GM21390 (cell line): ENCODE data around the gene GABBR1.

ENCODE experiments used
- ATAC-seq: cut with Tn5 transposase; IDR thresholded peaks from one replicate; pipeline ENCODE4 v1.9.1; 2021; ENCODE audit not compliant: unreplicated experiment

The GABBR1 gene

DNA sequence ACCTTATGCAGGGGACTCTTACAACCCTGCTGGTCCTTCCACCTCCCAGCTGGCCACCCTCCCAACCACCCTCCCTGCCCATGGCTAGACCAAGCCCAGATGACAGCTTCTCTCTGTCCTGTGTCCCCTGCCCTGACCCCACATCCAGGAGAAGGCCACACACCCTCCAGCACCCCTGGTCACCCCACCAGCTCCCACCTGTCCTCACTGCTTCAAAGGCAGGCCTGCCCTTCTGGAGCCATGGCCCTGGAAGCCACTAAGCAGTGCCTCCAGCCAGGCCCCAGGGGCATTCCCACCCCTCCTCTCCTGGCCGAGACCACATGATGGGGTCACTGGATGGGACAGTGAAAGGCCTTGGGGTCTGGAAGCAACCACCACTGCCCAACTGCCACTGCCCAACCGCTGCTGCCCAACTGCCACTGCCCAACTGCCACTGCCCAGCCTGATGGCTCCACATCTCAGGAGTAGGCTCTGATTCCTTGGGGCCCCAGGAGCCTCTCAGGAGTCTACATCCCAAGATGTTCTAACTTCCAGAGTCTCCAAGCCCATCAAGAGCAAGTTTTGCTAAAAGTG is 103.9 kb downstream of the GABBR1 start:
- no peak for ATAC-seq

- no peak for ATAC-seq
These were observed 104.6 kb downstream of the GABBR1 start for GRCh38 chr6:29528300-29528931.

GRCh38 chr6:29527564-29527963 is 105.4 kb downstream of the GABBR1 start:
- ATAC-seq, result no peak

- no peak for ATAC-seq
These were observed 105.9 kb downstream of the GABBR1 start for GRCh38 chr6:29527126-29527525.

DNA sequence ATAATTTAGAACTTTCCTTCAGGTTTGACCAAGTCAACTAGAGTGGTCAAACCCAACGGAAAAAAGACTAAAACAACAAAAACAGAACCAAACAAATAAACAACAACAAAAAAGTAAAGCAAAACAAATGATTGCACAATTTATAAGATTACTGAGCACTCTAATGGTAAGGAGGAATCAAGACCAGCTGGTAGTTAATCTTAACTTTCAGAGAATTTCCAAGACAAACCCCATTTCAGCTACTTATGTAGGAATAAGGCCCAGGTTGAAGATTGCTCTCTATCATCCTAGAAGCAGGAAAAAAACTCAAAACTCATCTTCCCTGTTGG is 107.7 kb downstream of the GABBR1 start:
- no peak for ATAC-seq

DNA sequence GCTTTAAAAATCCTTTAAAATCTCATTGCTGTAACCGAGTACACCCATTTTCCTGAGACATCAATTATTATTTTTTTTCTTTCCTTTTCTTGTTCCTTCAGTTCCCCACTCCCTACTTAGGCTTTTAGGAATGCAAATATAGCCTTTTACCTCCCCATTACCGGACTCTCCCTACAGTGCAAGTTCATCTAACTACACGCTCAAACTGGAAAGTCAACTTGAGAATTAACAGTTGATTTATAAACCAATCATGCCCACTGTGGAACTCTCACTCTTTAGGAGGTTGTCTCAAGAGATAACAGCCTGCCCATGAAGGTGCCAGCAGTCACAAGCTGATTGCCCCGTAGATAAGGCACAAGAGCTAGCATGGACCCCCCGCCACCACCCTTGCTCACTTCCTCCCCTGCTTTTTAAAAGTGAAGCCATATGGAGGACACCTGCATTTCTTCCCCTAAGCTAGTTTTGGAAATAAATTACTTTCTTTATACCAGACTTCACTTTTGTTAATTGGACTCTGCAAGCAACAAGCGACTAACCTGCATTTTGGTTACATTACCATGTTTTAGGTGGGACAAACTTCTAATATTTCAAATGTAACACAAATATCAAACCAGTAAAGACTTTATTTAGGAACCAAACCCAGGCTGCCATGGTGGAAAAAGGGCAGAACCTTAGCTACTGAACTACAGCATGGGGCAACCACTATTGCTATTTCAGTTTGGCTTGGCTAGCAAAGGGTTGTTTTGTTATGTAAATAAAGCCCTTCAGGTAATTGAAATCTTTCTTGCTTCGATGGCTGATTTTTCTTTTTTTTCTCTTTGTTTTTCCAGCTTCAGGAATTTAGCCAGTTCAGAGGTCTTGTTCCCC is 108.3 kb downstream of the GABBR1 start:
- no peak for ATAC-seq

DNA sequence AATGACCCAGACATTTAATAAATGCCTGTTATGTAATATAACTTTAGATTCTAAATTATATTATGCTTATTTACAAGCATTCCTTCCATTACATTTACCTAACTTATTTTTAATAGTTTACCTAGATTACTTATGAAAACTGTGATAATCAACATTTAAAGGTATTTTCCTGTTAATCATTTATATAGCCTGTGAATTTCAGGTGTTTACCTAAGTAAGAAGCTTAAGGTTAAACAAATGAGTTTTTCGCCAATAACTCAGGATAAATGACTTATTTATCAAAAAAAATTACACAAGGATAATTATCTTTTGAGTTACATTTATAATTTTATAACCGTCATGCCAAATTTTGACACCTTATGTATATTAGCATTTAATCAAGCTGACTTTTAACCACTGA is 108.9 kb downstream of the GABBR1 start:
- ATAC-seq, result no peak

GRCh38 chr6:29522227-29522626 is 110.8 kb downstream of the GABBR1 start:
- ATAC-seq, result no peak

DNA sequence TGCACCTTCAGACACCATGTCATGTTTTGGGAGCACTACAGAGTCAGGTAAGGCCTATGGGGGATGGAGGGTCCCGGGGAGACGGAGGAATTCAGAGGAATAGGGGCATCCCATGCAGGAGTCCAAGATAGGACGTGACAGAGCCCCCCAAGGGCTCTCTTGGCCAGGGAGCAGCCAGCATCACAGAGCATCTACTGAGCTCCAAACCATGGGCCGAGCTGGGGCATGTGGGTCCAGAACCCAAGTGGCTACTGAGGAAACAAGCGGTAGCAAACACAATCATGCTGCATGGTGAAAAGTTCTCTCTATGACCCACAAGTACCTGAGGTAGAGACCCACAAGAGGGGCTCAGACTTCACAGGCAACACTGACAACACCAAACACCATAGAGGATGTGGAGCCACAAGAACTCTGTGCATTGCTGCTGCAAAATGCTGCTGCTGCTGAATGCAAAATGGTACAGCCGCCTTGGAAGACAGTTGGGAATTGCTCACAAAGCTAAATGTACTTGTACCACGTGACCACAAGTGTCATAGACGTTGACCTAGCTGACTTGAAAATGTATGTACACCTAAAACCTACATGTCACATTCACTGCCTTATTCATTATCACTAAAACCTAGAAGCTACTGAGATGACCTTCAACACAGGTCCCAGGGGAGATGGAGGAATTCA is 111.8 kb downstream of the GABBR1 start:
- ATAC-seq, result no peak

DNA sequence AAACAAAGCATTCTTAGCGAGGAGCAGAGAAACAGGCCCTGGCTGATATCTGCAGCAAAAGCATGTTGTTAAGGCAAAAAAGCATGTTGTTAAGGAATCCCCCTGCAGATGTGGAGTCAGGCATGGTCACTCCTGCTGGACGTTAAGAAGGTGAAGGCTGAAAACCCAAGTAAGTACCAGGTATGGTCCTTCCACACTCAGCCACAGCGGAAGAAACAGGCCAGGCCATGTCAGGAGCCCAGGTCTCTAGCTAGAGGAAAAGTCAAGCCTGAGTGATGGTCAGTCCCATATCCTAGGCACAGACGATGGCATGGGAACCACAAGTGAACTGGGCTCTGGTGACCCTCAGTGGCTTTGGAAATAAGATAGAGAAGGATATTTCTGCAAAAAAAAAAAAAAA is 112.8 kb downstream of the GABBR1 start:
- ATAC-seq, result no peak

- no peak for ATAC-seq
These were observed 113.5 kb downstream of the GABBR1 start for GRCh38 chr6:29519291-29520010.

GRCh38 chr6:29517728-29518440 is 115.1 kb downstream of the GABBR1 start:
- ATAC-seq, result no peak

- no peak for ATAC-seq
These were observed 115.7 kb downstream of the GABBR1 start for GRCh38 chr6:29517245-29517644.

DNA sequence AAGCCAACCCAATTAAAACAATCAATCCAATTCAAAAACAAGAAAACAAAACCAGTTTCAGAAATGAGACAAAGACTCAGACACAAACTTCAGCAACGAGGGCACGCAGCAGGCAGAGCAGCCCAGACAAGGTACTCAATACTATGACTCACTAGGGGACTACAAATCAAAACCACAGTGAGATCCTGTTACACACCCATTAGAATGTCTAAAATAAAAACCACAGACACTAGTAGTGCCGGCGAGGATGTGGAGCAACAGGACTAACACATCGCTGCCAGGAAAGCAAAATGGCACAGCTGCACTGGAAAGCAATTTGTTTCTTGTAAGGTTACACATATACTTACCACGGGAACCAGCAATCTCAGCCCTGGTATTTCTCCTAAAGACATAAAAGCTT is 116.9 kb downstream of the GABBR1 start:
- ATAC-seq, result no peak

DNA sequence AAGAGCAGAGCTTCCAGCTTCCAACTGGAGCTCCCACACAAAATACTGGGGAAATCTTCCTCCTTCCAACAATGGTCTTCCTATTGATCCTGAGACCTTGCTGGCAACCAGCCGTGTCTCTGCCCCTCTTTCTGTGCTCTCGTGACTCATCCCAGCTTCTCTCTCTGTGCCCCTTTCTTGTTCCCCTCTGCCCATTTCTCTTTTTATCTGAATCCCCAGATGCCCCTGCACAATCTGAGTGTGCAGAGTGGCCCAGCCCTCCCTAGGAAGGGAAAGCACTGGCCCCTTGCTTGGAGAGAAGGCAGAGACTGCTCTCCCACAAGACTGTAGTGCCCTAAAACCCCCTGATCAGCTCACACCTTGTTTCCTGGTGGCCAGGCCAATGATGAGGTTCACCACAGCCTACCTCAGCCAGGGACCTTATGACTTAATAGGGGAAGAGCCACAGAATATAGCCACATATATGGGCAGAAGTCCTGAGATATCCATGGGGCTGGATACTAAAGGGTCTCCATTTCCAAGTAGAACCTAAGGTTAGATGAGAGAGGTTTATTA is 122.2 kb downstream of the GABBR1 start:
- ATAC-seq, result no peak

DNA sequence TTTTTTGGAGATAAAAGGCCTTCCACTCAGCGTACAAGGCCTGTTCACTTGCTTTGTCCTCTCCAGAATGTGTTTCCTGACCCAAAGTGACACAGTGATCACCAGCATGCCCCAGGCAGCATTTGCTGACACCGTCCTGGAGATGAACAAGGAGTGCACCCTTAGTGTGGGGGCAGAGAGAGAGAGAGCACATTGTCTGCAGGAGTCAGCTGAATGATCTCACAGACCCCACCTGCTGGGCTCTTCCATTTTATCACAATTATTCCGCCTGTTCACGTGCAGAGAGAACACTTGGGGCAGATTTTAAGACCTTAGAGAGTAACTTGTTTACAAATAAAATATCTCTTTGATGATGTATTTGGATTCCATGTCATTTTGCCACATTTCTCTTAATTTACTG is 122.8 kb downstream of the GABBR1 start:
- no peak for ATAC-seq
